Mammary epithelial cell (primary cell): ENCODE results near the gene ANKRD28.
"Not testable (repeated sequence)": the region's sequence is repeated elsewhere in the genome, so short reads cannot be mapped to it uniquely, and the experiment has no call there.

Experiments used
- EZH2 ChIP-seq: IDR thresholded peaks from 2 replicates; pipeline ENCODE4 v1.6.1; 2012; ENCODE audit warnings: low read length, inconsistent platforms, borderline replicate concordance
- TF ChIP-seq, protein P1 (sequence below), 2 donors: IDR thresholded peaks in 1 of 2; conservative IDR thresholded peaks in 1 of 2; 2 replicates each; pipeline ENCODE4 v1.5.1; 2011 to 2012; ENCODE audit warnings: inconsistent platforms in 2 of 2, low read length in 2 of 2, mild to moderate bottlenecking in 2 of 2, control low read depth in 1 of 2, low read depth in 1 of 2; ENCODE audit not compliant: insufficient read depth in 1 of 2; ENCODE audit errors: extremely low read depth in 1 of 2

DNA sequence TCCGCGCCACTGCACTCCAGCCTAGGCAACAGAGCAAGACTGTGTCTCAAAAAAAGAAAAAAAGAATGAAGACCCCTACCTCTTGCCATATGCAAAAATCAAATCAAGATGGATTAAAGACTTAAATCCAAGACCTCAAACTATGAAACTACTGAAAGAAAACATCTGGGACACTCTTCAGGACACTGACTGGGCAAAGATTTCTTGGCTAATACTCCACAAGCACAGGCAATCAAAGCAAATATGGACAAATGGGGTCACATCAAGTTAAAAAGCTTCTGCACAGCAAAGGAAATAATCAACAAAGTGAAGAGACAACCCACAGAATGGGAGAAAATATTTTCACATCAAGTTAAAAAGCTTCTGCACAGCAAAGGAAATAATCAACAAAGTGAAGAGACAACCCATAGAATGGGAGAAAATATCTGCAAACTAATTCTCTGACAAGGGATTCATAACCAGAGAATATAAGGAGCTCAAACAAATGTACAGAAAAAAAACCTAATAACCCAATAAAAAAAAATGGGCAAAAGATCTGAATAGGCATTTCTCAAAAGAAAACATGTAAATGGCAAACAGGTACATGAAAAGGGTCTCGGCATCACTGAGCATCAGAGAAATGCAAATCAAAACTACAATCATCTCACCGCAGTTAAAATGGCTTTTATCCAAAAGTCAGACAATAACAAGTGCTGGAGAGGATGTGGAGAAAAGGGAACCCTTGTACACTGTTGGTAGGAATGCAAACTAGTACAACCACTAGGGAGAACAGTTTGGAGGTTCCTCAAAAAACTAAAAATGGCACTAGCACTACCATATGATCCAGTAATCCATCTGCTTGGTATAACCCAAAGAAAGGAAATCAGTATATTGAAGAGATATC is 43.6 kb upstream of the ANKRD28 start:
- TF ChIP-seq, protein P1, sequence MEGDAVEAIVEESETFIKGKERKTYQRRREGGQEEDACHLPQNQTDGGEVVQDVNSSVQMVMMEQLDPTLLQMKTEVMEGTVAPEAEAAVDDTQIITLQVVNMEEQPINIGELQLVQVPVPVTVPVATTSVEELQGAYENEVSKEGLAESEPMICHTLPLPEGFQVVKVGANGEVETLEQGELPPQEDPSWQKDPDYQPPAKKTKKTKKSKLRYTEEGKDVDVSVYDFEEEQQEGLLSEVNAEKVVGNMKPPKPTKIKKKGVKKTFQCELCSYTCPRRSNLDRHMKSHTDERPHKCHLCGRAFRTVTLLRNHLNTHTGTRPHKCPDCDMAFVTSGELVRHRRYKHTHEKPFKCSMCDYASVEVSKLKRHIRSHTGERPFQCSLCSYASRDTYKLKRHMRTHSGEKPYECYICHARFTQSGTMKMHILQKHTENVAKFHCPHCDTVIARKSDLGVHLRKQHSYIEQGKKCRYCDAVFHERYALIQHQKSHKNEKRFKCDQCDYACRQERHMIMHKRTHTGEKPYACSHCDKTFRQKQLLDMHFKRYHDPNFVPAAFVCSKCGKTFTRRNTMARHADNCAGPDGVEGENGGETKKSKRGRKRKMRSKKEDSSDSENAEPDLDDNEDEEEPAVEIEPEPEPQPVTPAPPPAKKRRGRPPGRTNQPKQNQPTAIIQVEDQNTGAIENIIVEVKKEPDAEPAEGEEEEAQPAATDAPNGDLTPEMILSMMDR (conservative IDR thresholded peaks at IDR 0.05 in 1 of 2, IDR thresholded peaks at IDR 0.05 in 1 of 2; ENCODE audit: extremely low read depth in 1 of 2, insufficient read depth in 1 of 2, low read depth in 1 of 2, low read length in 2 of 2): not testable (repeated sequence)
- TF ChIP-seq EZH2: not testable (repeated sequence)
